Stomach (tissue), 4 donors: ENCODE results near the gene WNK2.

Experiments
- POLR2A ChIP-seq, 4 donors: fragments of 450-650 bp; IDR thresholded peaks; one replicate each; pipeline ENCODE4 v1.6.1; 2016; ENCODE audit warnings: antibody characterized with exemption in 4 of 4, control low read depth in 2 of 4, mild to moderate bottlenecking in 1 of 4, moderate library complexity in 1 of 4
- POLR2AphosphoS5 ChIP-seq, 3 donors: sonication (generic); formaldehyde crosslinking; IDR thresholded peaks; one replicate each; pipeline ENCODE4 v1.6.1; 2016; ENCODE audit warnings: antibody characterized with exemption in 3 of 3
- TF ChIP-seq, protein P1 (sequence below), 7 experiments: fragments of 450-650 bp in 4 of 7; fragments of 200-600 bp in 3 of 7; sonication (generic) in 3 of 7; IDR thresholded peaks; one replicate each; pipeline ENCODE4 v1.5.1; 2016 to 2019; ENCODE audit warnings: antibody characterized with exemption in 7 of 7, control low read depth in 2 of 7, mild to moderate bottlenecking in 1 of 7

DNA sequence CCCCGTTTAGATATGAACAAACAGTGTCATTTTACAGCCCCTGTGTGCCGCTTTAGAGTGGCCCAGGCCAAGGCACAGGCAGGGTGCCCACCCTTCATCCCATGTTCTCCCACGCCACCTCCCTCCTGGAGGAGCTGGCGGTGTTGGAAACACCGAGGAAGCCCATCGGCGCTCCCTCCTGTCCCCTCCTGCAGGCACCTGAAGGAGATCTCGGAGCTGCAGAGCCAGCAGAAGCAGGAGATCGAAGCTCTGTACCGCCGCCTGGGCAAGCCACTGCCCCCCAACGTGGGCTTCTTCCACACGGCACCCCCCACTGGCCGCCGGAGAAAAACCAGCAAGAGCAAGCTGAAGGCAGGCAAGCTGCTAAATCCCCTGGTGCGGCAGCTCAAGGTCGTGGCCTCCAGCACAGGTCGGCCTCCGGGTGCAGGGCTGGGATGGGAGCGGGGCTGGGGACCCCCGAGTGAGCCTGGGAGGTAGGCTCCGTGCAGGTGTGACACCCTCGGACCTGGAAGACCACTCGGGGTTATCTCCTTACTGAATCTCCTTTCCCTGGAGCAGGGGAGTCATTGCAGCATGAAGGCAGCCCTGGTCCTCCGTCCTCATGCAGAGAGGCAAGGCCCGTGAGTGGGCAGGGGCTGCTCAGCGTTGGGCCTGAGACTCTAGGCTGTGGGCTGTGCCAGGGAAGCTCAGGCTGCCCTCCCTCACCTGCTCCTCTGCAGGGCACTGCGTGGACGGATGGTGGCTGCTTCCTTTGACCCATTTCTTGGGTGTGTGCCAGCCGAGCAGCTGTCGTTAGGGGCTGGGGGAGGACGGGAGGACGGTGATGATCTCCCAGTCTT lies 113.9 kb downstream of the WNK2 start:
- TF ChIP-seq, protein P1, sequence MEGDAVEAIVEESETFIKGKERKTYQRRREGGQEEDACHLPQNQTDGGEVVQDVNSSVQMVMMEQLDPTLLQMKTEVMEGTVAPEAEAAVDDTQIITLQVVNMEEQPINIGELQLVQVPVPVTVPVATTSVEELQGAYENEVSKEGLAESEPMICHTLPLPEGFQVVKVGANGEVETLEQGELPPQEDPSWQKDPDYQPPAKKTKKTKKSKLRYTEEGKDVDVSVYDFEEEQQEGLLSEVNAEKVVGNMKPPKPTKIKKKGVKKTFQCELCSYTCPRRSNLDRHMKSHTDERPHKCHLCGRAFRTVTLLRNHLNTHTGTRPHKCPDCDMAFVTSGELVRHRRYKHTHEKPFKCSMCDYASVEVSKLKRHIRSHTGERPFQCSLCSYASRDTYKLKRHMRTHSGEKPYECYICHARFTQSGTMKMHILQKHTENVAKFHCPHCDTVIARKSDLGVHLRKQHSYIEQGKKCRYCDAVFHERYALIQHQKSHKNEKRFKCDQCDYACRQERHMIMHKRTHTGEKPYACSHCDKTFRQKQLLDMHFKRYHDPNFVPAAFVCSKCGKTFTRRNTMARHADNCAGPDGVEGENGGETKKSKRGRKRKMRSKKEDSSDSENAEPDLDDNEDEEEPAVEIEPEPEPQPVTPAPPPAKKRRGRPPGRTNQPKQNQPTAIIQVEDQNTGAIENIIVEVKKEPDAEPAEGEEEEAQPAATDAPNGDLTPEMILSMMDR (IDR thresholded peaks at IDR 0.05), result no peak
- TF ChIP-seq POLR2A (IDR thresholded peaks at IDR 0.05), result no peak
- no peak for TF ChIP-seq POLR2AphosphoS5 (IDR thresholded peaks at IDR 0.05)
